GM13977 (cell line): ENCODE measurements around the gene CNOT1.

Experiments
- DNase-seq: peaks from one replicate; pipeline ENCODE4 v3.0.0; 2012; ENCODE audit warnings: low spot score
- in situ Hi-C: fragments of 300-500 bp; cut with MboI; formaldehyde crosslinking; loops from one replicate; pipeline ENCODE4 v1.12.0; 2022; ENCODE audit warnings: low sequenced_read_pairs, low pct_unique_long_range_greater_than_20kb, mixed read lengths, inconsistent platforms; ENCODE audit not compliant: unreplicated experiment
- TF ChIP-seq, protein P1 (sequence below): IDR thresholded peaks from 2 replicates; pipeline ENCODE4 v1.5.1; 2012; ENCODE audit warnings: mild to moderate bottlenecking, control low read depth; ENCODE audit not compliant: insufficient read depth; ENCODE audit errors: extremely low read depth, missing control alignments

Gene CNOT1

DNA sequence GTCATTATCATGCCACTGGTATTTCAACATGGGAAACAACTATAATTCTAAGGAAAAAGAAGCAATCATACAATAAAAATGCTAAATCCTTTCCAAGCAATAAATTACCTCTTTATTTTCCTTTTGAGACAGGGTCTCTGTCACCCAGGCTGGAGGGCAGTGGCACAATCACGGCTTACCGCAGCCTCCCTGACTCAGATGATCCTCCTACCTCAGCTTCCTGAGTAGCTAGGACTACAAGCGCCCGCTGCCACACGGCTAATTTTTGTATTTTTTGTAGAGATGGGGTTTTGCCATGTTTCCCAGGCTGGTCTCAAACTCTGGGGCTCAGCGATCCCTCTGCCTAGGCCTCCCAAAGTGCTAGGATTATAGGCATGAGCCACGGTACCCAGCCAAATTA is 24.1 kb downstream of the CNOT1 start:
- in situ Hi-C loops = no loop called here
- TF ChIP-seq, protein P1, sequence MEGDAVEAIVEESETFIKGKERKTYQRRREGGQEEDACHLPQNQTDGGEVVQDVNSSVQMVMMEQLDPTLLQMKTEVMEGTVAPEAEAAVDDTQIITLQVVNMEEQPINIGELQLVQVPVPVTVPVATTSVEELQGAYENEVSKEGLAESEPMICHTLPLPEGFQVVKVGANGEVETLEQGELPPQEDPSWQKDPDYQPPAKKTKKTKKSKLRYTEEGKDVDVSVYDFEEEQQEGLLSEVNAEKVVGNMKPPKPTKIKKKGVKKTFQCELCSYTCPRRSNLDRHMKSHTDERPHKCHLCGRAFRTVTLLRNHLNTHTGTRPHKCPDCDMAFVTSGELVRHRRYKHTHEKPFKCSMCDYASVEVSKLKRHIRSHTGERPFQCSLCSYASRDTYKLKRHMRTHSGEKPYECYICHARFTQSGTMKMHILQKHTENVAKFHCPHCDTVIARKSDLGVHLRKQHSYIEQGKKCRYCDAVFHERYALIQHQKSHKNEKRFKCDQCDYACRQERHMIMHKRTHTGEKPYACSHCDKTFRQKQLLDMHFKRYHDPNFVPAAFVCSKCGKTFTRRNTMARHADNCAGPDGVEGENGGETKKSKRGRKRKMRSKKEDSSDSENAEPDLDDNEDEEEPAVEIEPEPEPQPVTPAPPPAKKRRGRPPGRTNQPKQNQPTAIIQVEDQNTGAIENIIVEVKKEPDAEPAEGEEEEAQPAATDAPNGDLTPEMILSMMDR = no peak
- DNase-seq = no peak

GRCh38 chr16:58591083-58591482 is 38.5 kb downstream of the CNOT1 start:
- TF ChIP-seq, protein P1 = no peak
- in situ Hi-C loops = no loop called here

GRCh38 chr16:58589326-58589905 is 40.2 kb downstream of the CNOT1 start:
- in situ Hi-C loops = no loop called here
- DNase-seq = no peak
- TF ChIP-seq, protein P1 = no peak

More at GRCh38 chr16:58591083-58591482, 38.5 kb downstream of the CNOT1 start:
- DNase-seq = no peak

- DNase-seq = no peak
- TF ChIP-seq, protein P1 = no peak
- in situ Hi-C loops = no loop called here
Observed at GRCh38 chr16:58588406-58588805, 41.2 kb downstream of the CNOT1 start.

DNA sequence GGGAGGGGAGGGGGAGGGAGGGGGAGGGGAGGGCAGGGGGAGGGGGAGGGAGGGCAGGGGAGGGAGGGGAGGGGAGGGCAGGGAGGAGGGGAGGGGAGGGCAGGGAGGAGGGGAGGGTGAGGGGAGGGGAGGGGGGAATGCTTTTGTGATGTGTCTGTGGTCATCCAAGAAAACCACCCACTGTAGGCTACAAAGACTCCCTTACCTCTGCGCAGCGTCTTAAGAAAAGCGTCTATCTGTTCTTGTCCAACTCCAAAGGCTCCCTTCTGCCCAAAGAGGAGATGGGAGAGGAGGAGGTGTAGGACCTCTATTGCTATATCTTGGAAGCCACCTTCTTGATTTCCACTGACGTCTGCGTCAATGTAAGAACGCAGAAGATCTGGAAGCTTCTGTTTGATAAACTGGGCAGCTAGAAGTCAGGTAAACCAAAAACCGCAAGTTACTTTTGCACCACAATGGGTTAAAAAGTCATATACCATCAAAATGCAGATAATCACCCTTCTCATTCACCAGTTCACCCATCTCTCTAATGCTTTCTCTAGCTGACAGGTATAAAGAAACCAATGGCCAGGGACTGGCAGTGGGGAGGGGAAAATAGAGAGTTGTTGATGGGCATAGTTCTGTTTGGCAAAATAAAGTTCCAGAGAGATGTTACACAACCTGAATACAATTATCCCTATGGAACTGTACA is 43.1 kb downstream of the CNOT1 start:
- TF ChIP-seq, protein P1 = no peak
- in situ Hi-C loops = no loop called here
- DNase-seq = no peak

- TF ChIP-seq, protein P1 = no peak
- no peak for DNase-seq
- in situ Hi-C loops = no loop called here
Observed at GRCh38 chr16:58584831-58585505, 44.7 kb downstream of the CNOT1 start.
